ENCODE data around the gene MAVS.

MAVS gene

DNA sequence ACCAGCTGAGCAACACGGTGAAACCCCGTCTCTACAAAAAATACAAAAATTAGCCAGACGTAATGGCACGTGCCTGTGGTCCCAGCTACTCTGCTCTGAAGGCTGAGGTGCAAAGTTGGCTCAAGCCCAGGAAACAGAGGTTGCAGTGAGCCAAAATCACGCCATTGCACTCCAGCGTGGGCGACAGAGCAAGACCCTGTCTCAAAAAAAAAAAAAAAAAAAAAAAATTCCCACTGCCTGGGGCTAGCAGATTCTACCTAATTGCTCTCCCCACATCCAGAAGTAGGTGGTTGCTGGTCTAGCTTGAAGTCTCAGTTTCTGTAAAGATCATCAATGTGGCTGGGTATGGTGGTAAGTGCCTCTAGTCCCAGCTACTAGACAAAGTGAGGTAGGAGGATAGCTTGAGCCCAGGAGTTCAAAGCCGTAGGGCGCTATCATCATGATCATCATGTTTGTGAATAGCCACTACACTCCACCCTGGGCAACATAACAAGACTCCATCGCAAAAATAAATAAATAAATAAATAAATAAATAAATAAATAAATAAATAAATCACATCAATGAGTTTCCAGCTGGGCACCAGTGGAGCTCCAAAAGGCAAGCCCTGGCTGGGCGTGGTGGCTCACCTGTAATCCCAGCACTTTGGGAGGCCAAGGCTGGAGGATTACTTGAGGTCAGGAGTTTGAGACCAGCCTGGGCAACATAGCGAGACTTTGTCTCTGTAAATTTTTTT, 32.6 kb upstream of the MAVS start:
- H3K27ac ChIP-seq: no peak overlapping the region
- H3K27me3 ChIP-seq: no peaks in the 10 kb centered on the region
- peaks cover 41% of the 10 kb centered on the region for H3K4me1 ChIP-seq
- no peaks in the 10 kb centered on the region for H3K9me3 ChIP-seq
- no peak overlapping the region for H3K4me3 ChIP-seq
- no peaks in the 10 kb centered on the region for H4K20me1 ChIP-seq
- H3K4me2 ChIP-seq: no peak overlapping the region
- no peak for TF ChIP-seq Cebpa-rat (IDR thresholded peaks at IDR 0.05)
- no peak overlapping the region for H3K9ac ChIP-seq
- no peaks in the 10 kb centered on the region for H3K36me3 ChIP-seq

DNA sequence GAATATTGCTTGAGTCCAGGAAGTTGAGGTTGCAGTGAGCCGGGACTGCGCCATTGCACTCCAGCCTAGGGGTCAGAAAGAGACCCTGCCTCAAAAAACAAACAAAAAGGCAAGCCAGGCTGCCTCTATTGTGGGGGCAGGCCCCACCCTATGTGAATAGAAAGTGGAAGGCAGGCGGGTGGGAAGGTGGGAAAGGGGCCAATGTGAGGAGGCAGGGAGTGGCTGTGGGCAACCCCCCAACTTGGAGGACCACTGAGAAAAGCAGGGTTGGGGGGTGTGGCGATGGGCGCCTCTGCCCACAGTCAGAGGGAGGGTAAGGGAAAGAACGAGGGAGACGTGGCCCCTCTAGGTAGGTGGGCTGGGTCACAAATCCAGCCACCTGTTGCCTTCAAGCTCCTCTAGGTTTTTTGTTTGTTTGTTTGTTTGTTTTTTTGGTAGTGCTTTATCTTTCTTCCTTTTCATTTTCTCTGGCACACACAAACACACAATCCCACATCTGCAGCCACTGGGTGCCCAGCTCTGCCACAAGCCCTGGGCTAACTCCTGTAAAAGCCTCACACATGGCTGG, 31.6 kb upstream of the MAVS start:
- Histone ChIP-seq H3K4me1 (peaks cover 50% of the 10 kb centered on the region), H3K4me3 (no peak overlapping the region), H3K27ac (no peak overlapping the region), H3K4me2 (no peak overlapping the region), H3K27me3 (no peaks in the 10 kb centered on the region), H3K36me3 (no peaks in the 10 kb centered on the region), H3K9ac (no peak overlapping the region), H3K9me3 (no peaks in the 10 kb centered on the region), H4K20me1 (no peaks in the 10 kb centered on the region)
- TF ChIP-seq Cebpa-rat (IDR thresholded peaks at IDR 0.05): no peak

GRCh38 chr20:3815703-3816315, 30.8 kb upstream of the MAVS start:
- H3K27me3 ChIP-seq: no peaks in the 10 kb centered on the region
- H3K36me3 ChIP-seq: no peaks in the 10 kb centered on the region
- no peaks in the 10 kb centered on the region for H3K9me3 ChIP-seq
- peak overlapping the region; percentile 44 for H3K4me2 ChIP-seq
- H3K9ac ChIP-seq: no peak overlapping the region
- no peak for TF ChIP-seq Cebpa-rat (IDR thresholded peaks at IDR 0.05)
- H3K27ac ChIP-seq: no peak overlapping the region
- H3K4me1 ChIP-seq: peaks cover 50% of the 10 kb centered on the region
- no peak overlapping the region for H3K4me3 ChIP-seq
- H4K20me1 ChIP-seq: no peaks in the 10 kb centered on the region

DNA sequence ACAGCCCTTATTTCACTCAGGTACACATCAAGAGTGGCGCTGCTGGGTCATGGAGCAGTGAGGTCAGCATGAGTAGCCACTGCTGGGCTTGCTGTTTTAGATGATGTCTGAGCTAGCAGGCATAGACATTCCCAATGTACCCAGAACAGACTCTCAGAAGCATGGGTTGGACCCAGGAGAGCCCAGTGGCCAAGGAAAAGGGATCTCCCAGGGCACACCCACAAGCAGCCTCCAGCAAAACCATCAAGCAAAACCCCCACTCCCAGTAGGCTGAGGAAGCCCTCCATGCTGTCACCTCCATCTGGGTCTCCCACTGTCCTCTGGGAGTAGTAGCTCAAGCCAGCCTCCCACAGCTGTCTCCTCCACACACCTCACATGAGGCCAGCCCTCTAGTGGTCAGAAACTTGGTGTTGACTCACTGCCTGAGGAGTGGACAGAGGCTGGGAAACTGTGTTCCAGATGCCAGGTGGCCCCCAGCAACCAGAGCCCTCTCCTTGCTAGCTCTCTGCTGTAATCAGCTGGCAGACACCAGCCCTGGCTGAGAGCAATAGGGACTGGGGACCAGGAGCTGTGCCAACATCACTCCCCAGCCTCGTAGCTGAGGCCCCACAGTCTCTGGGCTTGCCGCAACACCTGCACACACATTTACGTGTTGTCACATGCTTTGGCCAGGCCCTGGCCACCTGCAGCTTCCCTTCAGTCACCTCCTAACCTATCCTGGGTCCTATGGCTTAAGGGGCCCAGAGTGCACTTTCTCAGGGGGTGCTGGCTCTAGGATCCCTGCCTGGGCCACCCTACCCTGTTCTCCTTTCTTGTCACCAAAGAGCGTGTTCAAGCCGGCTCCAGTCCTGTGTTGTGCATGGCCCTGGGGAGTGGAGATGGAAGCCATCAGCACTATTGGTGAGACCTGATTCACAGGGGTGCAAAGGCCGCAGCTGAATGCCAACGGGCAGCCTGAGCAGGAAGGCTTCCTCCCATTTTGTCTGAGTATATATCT, 28.2 kb upstream of the MAVS start:
- Histone ChIP-seq H3K27me3 (no peaks in the 10 kb centered on the region), H3K27ac (peak overlapping the region; percentile 28), H3K4me2 (peak overlapping the region; percentile 67), H3K9ac (no peak overlapping the region), H3K36me3 (peaks cover 14% of the 10 kb centered on the region), H3K4me3 (no peak overlapping the region), H3K4me1 (peaks cover 45% of the 10 kb centered on the region), H4K20me1 (no peaks in the 10 kb centered on the region), H3K9me3 (no peaks in the 10 kb centered on the region)
- no peak for TF ChIP-seq Cebpa-rat (IDR thresholded peaks at IDR 0.05)

DNA sequence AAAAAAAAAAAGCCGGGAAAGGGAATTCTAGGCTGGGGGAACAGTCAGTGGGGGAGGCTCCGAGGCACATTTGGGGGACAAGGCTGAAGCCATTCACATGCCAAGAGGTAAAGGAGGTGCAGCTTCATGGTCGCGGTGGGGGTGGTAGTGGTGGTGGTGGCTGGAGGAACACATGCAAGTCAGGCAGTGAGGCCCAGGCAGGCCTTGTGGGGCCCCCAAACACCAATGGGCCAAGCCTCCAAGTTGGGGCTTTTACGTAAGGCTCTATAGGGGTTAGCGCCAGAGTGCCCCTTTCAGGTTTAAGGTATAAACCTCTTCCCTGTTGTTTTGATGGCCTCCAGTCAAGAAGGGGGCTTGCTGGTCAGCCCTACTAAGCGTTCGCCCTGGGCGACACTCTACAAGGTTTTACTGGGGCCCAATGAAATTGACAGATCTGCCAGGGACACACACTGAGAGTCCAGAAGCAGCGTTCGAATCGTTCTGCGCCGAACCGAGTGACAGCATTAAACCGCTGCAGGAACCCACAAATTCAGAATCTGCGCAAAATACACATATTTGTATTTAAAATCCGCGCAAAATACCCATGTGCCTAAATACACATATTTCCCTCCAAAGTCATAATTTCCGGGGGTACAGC, 27.1 kb upstream of the MAVS start:
- H3K27me3 ChIP-seq: no peaks in the 10 kb centered on the region
- H3K27ac ChIP-seq: peak overlapping the region; percentile 96
- H3K36me3 ChIP-seq: peaks cover 24% of the 10 kb centered on the region
- H3K4me1 ChIP-seq: peaks cover 46% of the 10 kb centered on the region
- peak overlapping the region; percentile 74 for H3K4me3 ChIP-seq
- no peaks in the 10 kb centered on the region for H4K20me1 ChIP-seq
- H3K9ac ChIP-seq: peak overlapping the region; percentile 93
- no peak for TF ChIP-seq Cebpa-rat (IDR thresholded peaks at IDR 0.05)
- no peaks in the 10 kb centered on the region for H3K9me3 ChIP-seq
- peak overlapping the region; percentile 88 for H3K4me2 ChIP-seq

DNA sequence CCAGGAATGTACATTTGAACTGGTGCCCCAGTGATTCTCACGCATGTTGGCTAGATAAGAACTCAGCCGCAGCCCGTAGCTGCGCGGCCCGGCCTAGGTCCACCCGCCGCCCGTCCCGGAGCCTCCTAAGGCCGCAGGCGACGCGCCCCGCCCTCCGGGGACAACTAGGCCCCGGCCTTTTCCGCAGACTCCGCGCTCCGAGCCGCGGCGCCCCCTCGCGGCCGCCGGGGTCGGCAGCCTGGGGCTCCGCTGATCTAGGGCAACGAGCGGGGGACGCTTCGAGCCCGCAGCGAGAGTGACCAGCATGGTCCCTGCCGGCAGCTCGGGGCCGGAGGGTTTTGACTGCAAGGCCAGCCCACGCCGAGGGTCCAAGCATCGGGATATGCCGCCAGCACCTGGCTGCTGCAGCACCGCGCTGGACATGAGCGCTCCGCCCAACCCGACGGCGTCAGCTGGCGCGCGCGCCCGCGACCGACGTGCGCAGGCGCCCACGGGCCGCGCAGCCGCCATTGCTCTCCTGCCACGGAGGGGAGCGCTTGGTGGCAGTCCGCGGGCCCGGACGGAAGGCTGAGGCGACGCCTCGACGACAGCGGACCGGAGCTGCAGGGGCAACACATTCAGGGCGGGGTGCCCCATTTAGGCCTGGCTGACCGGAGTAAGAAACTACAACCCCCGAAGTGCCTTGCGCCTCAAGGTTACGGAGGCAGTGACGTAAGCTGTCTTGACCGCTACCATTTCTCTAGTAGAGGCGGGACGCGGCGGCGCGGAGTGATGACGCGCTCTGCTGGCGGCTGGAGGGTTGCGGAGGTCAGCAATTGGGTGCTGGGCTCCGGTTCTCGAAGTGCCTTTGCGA, 26.4 kb upstream of the MAVS start, which contains the start of gene AP5S1:
Gene AP5S1, plus strand, starts transcription at position 500 of the 853 bp plus-strand sequence. CDS start 1,571 bp downstream, outside the sequence.
- peaks cover 53% of the 10 kb centered on the region for H3K4me1 ChIP-seq
- no peaks in the 10 kb centered on the region for H3K27me3 ChIP-seq
- H4K20me1 ChIP-seq: no peaks in the 10 kb centered on the region
- no peak for TF ChIP-seq Cebpa-rat (IDR thresholded peaks at IDR 0.05)
- H3K36me3 ChIP-seq: peaks cover 30% of the 10 kb centered on the region
- peak within 1 kb of the TSS; percentile 96 for H3K27ac ChIP-seq
- H3K4me2 ChIP-seq: peak within 1 kb of the TSS; percentile 88
- H3K9ac ChIP-seq: peak within 1 kb of the TSS; percentile 93
- peak within 1 kb of the TSS; percentile 74 for H3K4me3 ChIP-seq
- H3K9me3 ChIP-seq: no peaks in the 10 kb centered on the region

- no peaks in the 10 kb centered on the region for H3K9me3 ChIP-seq
- H3K4me2 ChIP-seq: peak overlapping the region; percentile 88
- H3K36me3 ChIP-seq: peaks cover 33% of the 10 kb centered on the region
- peaks cover 54% of the 10 kb centered on the region for H3K4me1 ChIP-seq
- H3K9ac ChIP-seq: peak overlapping the region; percentile 93
- peak overlapping the region; percentile 74 for H3K4me3 ChIP-seq
- H3K27ac ChIP-seq: peak overlapping the region; percentile 96
- H3K27me3 ChIP-seq: no peaks in the 10 kb centered on the region
- H4K20me1 ChIP-seq: no peaks in the 10 kb centered on the region
- no peak for TF ChIP-seq Cebpa-rat (IDR thresholded peaks at IDR 0.05)
Observed at GRCh38 chr20:3820901-3821727, 25.5 kb upstream of the MAVS start.

DNA sequence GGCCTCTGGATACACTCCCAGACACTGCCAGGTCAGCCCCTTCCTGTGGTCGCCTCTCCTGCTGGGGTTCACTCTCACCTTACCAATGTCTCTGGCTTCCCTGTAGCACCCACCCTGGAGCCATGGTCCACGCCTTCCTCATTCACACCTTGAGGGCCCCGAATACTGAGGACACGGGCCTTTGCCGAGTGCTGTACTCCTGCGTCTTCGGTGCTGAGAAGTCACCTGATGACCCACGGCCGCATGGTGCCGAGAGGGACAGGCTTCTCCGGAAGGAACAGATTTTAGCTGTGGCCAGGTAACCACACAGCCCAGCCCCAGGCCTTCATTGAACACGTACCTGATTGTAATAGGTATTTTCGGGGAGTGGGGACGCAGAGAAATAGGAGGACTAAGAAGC, 24.6 kb upstream of the MAVS start:
- no peak overlapping the region for H3K4me2 ChIP-seq

More for the DNA sequence above, 24.6 kb upstream of the MAVS start:
- H3K9me3 ChIP-seq: no peaks in the 10 kb centered on the region
- H3K4me3 ChIP-seq: no peak overlapping the region
- peaks cover 33% of the 10 kb centered on the region for H3K36me3 ChIP-seq
- TF ChIP-seq Cebpa-rat (IDR thresholded peaks at IDR 0.05): no peak
- no peaks in the 10 kb centered on the region for H4K20me1 ChIP-seq
- peaks cover 56% of the 10 kb centered on the region for H3K4me1 ChIP-seq
- H3K9ac ChIP-seq: no peak overlapping the region
- H3K27ac ChIP-seq: no peak overlapping the region
- no peaks in the 10 kb centered on the region for H3K27me3 ChIP-seq
